Fibroblast of the conjunctiva (primary cell): ENCODE results near the gene BMP8B.

Experiments used
- DNase-seq: peaks from one replicate; pipeline ENCODE4 v3.0.0-alpha.2; 2010; ENCODE audit warnings: low read depth

Gene BMP8B

DNA sequence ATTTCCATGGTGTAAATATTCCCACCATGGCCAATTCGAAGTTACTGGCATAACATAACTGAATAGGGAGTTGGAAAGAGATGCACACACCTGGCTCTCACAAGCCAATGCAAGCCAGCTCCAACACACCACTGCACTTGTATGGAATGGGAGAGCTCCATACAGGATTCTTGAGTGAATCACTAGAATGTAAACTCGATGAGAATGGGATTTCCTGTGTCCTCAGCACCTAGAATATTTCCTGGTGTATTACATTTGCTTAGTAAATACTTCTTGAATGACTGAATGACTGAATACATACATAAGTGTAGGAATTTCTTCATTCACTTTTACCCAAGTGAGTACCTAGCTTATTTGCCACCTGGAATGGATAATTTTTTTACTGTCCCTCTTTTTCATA lies 66.2 kb downstream of the BMP8B start:
- DNase-seq: no peak

DNA sequence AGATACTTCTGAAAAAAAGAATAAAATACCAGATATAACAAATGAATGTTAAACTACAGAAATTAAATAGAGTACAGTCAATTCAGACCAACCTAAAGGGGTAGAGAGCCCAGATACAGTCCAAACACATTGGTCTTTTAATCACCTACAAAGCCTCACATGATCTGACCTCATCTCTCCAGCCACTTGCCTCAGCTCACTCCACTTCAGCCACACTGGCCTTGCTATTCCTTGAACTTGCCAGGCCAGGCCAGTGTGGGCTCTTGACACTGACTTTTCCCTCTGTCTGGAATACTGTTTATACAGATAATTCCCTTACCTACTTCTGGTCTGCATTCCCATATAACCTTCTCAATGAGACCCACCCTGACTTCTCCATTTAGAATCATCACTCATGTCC lies 67.0 kb downstream of the BMP8B start:
- no peak for DNase-seq

DNA sequence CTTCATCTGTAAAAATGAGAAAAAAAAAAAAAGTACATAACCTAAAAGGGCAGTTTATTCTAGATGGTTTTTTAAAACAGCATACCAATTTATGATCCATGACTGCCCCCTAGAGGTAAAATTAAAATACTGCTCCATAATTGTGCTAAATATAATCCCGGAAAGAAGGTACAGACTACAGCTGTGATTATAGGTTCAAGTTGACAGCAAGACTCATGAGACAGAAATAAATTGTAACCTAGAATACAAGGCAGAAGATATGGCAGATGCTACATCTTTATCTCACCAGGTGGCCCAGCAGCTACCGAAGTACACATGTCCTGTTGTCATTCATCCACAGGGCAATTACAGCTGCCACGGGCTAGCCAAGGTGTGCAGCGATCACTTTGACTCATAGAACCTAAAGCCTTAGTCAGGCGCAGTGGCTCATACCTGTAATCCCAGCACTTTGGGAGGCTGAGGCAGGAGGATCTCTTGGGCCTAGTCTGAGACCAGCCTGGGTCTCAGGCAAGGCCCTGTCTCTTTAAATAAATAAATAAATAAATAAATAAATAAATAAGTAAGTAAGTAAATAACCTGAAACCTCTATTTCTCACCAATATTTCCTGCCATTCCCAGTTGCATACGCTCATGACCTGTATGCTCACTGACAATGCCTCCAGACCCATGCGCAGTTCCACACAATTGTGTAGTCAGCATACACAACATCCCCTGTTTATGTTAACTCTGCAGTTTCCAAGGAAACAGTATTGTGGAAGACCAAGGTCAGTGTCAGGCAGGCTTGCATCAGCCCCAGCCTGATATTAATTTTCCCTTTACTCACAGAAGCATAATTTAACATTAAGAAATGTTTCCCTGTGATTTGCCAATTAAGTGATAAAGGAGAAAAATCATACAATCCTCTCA lies 68.3 kb downstream of the BMP8B start:
- DNase-seq: peak; percentile 34

DNA sequence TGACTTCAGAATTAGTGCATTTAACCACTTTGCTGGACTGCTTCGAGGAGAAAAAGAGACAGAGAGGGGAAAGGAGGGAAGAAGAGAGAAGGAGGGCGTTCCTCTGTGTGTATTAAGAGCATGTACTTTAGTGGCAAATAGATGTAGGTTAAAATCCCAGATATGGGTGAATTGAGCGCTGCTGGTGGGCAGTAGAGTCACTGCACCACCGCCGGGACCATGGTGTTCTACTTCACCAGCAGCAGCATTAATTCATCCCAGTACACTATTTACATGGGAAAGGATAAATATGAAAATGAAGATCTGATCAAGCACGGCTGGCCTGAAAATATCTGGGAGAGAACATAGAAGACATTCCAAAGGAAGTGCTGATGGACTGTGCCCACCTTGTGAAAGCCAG lies 70.9 kb downstream of the BMP8B start:
- no peak for DNase-seq

DNA sequence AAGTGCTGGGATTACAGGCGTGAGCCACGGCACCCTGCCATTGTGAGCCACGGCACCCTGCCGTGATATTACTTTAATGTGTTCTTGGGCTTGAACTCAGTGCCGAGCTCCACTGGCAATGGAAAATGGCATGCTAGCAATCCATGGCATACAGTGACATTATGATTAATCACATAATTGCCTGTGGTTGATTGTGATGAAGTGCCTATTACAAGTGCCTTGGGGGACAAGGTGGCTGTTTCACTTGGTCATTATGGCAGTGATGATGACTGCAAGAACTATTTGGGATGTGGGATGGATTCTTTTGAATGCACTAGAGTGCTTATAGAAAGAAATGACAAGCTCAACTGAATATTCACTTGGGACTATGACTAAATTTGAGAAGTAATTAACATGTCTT lies 75.1 kb downstream of the BMP8B start:
- no peak for DNase-seq

DNA sequence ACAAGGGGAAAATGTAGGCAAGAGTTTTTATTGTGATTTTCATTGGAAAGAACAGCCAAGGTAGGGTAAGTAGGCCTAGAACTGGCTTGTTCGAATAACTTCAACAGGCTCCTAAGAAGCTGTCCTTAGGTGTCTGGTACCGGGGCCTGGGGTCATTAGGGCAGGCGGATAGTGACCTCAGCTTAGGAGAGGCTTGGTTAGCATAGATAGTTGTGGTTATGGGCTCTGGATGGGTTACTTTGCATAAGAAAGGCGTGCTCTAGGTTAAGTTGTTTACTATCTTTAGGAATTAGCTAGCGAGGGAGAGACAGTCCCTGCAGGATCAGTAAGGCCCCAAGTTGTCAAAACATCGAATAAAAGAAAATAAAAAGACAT lies 76.7 kb downstream of the BMP8B start:
- no peak for DNase-seq

DNA sequence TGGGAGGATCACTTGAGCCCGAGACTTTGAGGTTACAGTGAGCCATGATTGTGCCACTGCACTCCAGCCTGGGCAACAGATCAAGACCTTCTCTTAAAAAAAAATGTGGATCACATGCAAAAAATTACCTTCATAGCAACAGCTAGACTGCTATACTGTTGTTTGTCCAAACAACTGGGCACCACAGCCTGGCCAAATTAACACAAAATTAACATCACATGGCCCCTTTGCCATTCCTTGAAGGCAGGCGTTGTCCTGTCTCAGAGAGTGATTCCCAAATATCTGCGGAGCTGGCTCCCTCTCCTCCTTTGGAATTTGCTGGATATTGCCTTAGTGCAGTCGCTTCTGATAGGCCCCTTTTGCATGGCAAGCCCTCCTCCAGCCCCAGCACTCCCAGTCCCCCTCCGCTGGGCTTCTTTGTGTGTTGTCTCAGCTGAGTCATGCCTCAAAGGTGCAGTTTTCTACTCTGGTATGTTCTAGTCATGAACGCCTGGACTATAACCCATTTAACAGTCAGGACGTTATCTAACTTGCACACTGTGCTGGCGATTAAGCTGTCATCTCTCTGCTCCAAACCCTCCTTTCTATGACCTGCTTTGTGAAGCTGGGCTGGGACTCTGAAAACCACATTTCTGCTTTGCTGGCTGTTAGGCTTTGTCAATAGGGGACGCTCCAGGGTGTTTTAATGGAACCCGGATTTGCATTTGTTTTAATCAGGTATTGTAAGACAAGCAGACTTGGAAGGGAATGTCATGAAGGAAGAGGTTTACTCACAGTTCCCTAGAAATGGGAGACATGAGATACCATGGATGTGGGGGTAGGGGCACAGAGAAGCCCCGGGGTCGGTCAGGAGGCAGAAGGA lies 77.3 kb downstream of the BMP8B start:
- DNase-seq: no peak

DNA sequence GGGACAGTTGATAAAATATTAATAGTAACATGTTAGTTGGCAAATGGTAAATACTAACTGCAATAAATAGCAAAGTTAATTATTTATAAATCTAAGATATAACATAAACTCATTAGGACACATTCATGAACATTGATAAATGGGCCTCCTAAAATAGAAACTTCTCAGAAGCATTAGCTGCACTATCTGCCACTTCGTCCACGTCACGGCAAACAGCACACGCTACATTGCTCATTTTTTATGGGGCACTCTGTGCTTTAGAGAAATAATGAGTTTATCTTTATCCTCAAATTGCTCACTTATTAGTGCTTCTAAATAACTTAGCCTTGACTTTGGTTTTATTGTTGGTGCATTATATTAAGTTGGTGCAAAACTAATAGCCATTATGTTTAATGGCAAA lies 81.2 kb downstream of the BMP8B start:
- no peak for DNase-seq
